Glomerular visceral epithelial cell (primary cell): ENCODE data around the gene SLC1A2.

Source experiments
- DNase-seq: peaks from one replicate; pipeline ENCODE4 v3.0.0-alpha.2; 2016; ENCODE audit errors: extremely low spot score

The SLC1A2 gene

GRCh38 chr11:35245056-35245455 is 174.3 kb downstream of the SLC1A2 start:
- no peak for DNase-seq

GRCh38 chr11:35243774-35244173 is 175.6 kb downstream of the SLC1A2 start:
- no peak for DNase-seq

GRCh38 chr11:35242412-35243242 is 176.7 kb downstream of the SLC1A2 start:
- DNase-seq, result no peak

DNA sequence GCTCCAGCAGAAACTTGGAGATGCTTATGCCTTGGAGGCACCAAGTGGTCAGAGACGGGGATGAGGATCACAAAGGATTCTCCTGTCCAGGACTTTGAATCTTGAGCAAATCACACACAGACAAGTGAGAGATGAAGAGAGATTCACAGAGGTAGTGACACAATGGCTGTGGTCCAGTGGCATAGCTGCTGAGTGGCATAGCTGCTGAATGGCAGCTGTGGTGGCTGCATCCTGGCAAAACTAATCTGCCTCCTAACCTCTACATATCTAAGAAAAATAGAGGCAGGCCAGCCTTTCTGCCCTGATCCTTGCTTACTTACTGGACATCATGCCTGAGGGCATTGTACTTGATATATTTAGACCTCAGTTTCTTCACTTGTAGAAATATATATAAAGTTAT is 177.8 kb downstream of the SLC1A2 start:
- no peak for DNase-seq

DNA sequence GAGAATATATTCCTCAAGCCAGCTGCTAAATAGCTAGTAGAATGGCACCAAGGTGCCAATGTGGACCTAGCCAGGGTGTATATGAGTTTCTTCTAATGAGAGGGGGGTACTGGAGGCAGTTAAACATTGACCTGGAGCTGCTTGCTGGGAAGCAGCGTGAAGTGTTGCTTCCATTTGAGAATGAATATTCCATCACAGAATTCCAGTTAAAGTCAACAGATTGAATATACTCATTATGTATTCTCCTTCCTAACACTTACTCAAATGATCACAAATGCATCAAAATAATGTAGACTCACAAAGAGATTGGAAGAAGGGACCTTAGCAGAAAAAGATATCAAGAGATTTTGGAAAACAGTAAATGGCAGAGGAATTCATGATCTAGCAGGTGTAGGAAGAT is 178.3 kb downstream of the SLC1A2 start:
- no peak for DNase-seq

DNA sequence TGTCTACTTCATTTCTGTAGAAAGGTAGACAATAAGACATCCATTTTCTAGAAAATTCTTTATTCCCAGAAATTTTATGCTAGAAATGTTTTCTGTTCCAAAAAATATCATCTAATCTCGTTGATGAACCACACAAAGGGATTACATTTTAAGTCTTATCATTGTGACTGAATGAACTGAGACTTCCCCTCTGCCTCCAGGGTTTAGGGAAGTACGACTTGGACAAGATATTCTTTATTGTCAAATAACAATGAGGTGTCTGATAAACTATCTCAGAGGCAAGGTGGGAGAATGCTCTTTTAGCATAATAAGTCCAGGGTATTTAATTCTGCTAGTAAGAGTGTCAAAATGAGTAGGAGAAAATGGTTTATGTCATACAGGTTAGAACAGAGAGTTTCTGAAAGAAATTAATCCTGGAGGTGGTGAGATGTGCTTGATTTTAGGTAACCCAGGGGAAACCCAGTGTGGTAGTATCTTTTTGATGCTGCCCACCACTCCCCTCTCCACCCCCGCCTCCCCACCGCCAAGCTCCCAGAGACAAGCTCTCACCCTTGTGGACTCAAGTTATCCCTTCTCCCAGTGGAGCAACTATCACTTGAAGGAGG is 179.8 kb downstream of the SLC1A2 start:
- DNase-seq, result no peak

DNA sequence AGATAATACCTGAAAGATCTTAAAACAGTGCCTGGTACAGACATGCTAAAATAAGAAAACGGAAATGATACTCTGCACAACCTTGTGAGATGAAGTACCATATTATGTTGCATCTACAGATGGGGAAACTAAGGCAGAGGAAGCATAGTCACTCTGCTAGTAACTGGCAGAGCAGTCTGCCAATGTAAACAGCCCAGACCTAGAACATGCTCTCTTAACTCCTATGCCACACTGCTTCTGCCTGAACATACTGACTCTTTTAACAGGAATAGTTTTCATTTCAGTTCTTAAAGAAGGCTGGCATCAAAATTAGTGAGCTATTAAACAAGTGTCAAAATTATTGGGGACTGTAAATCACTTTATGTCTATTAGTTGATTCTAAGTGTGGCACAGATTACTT is 180.5 kb downstream of the SLC1A2 start:
- DNase-seq, result no peak

DNA sequence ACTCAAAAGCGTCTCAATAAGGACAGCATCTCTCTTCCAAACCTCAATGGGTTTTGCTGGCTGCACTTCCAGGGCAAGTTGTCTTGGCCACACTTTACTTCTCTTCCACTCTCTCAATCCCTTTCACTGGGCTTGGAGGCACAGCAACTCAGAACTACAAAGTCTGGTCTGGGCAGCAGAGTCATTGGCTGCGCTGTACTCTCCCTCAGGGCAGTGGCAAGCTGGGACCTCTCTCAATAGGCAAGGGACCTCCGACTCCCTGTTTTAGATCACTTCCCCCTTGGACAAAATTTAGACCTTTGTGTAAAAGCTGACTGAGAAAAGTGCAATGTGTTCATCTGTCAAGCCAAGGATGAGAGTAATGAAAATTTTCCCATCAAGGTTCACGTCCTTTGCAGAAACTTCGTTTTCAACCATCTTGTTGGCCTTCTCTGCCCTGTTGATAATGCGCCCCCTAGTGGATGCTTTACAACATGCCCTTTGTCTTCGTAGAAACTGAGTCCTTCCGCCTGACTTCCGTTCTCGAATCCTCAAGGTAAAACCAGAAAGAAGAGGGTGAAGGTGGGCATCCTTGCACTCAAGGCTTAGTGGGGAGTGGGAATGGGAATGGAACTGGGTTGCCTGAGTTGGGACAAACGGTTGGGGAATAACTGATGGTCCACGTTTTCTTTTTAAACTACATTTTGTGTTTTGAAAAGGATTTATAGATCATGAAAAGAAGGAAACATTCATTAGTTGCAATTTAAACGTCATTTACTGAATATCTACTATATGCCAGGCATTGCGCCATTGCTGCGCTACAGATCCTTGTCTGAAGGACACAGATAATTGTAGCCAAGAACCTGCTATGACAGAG is 181.3 kb downstream of the SLC1A2 start:
- DNase-seq, result no peak

DNA sequence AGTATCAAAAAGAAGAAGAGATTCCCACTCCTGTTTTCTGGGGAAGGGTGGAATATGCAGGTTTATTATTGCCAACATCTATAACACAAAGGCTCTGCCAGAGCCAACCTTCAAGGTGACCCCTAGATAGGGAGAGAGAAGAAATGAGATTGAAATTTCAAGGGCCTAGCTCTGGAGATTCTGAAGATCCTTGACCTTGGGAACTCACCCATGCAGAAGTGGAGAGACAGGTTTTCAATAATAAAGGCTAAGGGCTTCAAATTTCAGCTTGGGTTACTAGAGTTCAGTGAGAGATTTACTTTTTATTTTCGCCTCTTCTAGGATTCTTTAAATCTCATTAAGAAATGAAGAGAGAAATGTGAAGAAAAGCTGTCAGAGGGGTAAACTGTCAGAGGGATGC is 182.0 kb downstream of the SLC1A2 start:
- no peak for DNase-seq

GRCh38 chr11:35236667-35237003 is 182.7 kb downstream of the SLC1A2 start:
- peak; percentile 86 for DNase-seq

GRCh38 chr11:35235936-35236666 is 183.3 kb downstream of the SLC1A2 start:
- DNase-seq, result peak; percentile 93

GRCh38 chr11:35235498-35235897 is 183.9 kb downstream of the SLC1A2 start:
- no peak for DNase-seq

GRCh38 chr11:35235157-35235468 is 184.2 kb downstream of the SLC1A2 start:
- no peak for DNase-seq

- peak; percentile 20 for DNase-seq
These were observed 184.8 kb downstream of the SLC1A2 start for GRCh38 chr11:35234460-35235156.

- DNase-seq, result no peak
These were observed 185.8 kb downstream of the SLC1A2 start for GRCh38 chr11:35233518-35233917.

DNA sequence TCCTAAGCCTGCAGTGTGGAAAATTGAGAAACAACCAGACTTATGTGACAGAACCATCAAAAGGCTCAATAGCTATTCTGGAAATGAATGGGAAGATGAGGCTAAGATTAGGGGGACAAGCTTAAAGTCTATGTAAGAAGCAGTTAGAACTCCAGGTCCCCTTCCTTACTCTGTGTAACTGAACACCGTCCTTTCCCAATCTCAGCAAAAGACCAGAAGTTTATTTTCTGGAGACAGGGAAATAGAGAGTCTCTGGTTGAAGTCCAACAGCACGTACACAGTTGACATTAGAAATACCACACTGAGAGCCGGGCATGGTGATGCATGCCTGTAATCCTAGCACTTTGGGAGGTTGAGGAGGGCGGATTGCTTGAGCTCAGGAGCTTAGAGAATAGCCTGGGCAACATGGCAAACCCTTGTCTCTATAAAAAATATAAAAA is 186.4 kb downstream of the SLC1A2 start:
- DNase-seq, result no peak

- DNase-seq, result no peak
These were observed 188.1 kb downstream of the SLC1A2 start for GRCh38 chr11:35231076-35231860.

DNA sequence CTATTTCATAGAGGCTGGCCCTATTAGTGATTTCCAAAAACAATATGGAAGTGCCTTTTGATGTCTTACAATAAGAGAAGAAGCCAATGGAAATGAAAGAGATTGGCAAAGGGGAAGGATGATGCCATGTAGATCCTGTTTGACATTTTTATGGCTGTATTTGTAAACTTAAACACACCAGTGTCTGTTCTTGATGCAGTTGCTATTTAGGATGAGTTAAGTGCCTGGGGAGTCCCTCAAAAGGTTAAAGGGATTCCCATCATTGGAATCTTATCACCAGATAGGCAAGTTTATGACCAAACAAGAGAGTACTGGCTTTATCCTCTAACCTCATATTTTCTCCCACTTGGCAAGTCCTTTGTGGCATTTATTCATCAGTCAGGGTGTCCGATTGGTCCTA is 189.0 kb downstream of the SLC1A2 start:
- no peak for DNase-seq

- no peak for DNase-seq
These were observed 191.0 kb downstream of the SLC1A2 start for GRCh38 chr11:35228328-35228725.

DNA sequence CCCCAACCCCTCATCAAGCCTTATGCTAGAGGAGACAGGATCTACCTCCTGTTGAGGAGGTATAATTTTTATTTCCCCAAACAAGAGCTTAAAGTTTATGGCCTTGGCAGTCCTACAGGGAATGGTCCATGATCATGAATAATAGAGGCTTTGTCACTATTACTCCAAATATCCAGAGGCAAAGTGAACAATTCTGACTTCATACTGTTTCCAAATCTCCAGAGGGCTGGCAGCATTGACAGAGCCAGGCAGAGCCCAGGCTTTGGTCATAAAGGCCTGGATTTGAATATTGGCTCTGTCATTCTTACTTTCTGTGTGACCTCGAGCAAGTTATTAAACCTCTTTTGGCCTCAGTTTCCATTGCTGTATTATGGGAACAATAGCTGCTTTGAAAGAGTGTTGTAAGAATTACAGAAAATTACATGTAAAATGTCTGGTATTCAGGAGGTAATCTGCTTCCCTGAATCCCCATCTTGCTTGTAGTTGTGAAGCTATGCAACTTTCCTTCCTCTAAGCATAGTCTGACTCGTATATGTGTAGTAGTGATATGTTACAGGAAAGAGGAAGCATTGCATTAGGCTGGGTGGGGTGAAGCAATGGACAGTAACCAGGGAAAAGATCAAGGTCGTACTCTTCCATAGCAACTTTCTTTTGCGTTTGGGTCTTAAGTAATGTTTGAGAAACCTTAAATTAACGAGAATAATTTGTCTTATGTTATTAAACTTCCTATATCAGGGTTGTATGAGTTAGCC is 191.6 kb downstream of the SLC1A2 start:
- no peak for DNase-seq
